HG02763 (cell line): ENCODE measurements around the gene CSNK2A3.
"Not testable (repeated sequence)": the region's sequence is repeated elsewhere in the genome, so short reads cannot be mapped to it uniquely, and the experiment has no call there.

ENCODE experiments used
- ATAC-seq: cut with Tn5 transposase; IDR thresholded peaks from one replicate; pipeline ENCODE4 v1.9.1; 2021; ENCODE audit warnings: mild to moderate bottlenecking, moderate library complexity; ENCODE audit not compliant: unreplicated experiment

CSNK2A3 gene

GRCh38 chr11:11380340-11380739 is 27.3 kb upstream of the CSNK2A3 start:
- ATAC-seq = no peak

DNA sequence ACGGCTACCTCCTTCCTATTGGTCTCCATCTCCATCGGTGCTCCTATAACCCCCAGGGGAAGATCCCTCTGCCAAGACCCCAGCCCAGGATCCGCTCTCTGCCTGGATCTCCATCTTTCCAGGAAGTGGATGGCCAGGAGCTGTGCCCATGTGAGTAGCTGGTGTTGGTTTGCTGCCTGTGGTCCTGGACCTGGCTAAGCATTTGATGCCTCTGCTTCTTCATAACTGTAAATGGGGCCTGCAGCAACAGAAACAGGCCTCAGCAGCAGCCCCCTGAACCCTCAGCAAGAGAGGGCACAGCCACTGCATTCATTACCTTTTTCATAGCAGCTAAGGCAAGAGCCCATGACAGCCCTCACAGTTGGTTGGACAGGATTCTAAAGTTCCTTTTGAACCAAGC is 26.6 kb upstream of the CSNK2A3 start:
- no peak for ATAC-seq

DNA sequence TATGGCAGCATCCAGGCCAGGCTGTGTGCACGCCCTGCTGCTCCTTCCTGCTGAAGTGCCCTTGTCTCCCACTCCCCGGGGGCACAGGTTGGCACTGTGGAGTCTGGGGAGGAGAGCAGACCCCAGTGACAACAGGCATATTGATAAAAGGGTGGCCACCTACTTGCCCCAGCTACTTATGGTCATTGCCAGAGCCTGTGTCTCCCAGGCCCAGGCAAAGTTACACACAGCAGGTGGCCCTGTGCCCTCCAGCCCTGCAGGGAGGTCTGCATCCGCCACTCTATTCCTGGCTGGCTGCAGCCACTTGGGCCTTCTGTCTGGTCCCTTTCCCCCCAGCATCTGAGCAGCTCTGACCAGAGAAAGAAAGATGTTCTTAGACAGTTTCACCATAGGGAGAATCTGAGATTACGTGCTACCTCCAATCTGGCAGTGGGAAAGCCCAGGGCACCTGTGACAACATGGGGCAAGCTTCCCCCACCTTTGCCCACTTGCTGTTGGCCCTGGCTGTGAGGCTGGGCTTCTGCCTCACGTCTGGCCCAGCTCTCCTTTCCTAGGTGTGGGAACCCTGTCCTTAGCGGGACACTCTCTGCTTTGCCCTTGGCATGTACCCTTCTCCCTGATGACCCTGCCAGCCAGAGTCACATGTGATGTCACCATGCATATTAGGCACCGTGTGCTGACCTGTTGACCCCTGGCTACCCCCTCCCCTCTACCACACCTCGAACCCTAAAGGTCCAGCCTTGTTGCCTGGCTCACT is 25.3 kb upstream of the CSNK2A3 start:
- ATAC-seq = no peak

DNA sequence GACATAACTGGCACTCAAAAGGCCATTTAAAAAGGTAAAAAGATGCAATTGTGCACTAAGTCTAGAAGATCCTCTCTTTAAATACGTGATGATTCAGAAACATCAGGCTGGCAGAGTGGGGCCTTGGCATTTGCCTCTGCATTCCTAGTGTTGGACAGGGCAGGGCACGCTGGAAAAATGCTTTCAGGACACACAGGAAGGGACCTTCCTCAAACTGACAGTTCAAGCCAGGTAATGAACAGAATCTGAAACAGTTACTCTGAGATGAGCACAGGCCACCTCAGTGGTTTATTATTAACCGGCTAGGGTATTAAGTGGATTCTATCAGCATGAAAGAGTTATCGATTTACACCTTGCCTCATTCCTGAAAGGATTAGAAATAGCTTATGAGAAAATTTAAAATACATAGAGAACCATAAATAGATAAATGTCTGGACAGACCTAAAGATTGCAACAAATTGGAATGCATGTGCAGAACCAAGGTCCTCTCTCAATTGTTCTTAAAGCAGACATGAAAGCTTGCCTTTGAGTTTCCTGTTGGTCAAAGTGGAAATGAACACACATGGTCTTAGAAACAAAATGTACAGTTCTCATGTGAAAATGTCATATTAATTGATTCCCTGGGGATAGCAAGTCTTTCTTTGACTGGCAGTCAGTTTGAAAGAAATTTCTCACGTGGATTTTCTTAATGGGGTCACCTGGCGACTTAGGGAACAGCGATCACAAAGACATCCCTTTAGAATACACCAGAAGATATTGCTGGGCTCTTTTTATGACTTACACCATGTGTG is 21.5 kb upstream of the CSNK2A3 start:
- no peak for ATAC-seq

DNA sequence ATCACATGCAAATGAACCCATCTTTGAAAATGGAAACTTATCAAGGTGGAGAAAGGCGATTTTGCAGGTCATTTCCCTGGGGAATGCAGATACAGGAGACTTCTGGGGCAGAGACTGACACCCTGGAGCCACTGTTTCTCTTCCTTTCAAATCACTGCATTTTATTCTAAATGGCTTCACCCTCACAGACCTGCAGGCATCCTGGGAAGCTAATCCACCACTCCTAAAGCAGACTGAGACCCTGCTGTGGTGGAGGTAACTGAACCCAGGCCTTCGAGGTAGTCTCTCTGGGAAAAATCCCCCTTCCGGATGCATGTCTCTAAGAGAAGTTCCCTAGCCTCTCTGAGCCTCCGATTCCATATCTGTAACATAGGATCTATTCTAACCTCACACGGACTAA is 20.9 kb upstream of the CSNK2A3 start:
- ATAC-seq = no peak

DNA sequence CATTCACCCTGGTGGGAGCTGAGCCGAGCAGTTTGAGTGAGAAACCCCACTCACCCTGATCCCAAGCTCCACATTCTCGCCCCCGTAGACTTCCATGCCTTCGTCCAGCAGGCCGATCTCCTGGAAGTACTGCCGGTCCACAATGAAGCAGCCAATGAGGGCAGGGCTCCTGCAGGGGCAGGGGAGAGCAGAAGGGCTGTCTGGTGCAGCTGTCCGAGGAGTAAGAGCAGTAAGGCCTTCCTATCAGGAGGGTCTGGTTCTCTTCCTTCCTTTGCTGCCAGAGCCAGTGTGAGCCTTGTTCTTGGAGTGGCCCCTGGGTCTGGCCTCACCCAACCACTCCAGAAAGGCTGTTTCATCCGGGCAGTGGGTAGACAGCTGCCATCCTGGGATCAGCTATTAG is 19.4 kb upstream of the CSNK2A3 start:
- ATAC-seq = no peak

DNA sequence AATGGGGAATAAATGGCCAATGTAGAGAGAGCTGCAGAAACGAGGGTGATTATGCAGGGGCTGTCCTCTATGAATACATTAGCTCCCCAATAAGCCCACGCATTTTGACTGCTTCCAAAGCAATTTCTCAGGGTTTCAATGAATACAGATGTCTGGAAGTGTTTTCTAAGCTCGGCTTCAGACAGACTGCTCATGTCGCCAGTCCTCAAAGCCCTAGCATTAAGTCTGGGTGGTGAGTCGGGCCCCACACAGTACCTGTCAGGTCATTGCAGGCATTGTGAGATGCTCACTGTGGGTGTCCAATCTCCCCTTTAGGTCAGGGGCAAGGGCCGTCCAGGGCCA is 17.9 kb upstream of the CSNK2A3 start:
- ATAC-seq = no peak

DNA sequence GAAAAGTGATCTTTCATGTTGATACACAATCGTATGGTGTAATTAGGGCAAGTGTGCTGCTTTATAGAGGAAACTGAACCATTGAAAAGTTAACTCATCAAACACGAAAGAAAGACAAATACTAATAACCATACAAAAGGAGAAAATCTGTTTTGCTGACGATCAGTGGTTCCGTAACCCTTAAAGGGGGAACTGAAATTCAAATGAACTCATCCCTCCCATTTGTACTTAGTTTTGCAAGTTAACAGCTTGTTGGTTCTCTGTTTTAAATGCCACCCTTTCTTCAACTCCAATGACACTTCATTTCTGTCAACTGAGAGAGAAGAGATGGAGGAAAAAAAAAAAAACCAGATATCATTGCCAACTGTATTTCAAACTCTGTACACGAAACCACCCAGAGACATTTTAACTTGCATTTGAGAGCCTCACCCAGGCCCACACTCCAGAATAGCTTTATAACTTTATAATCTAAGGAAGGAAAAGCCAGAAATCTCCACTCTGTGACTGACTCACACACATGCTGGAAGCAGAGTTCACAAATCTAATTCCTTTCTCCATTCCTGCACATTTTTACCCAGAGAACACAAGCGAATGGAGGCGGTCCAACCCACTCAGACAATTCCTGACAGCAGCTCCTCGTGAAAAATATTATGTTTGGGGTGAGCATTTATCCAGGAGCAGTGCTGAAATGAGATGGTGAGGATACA is 17.4 kb upstream of the CSNK2A3 start:
- ATAC-seq = no peak

GRCh38 chr11:11366793-11367192 is 13.7 kb upstream of the CSNK2A3 start:
- no peak for ATAC-seq

- ATAC-seq = no peak
Measured at GRCh38 chr11:11363674-11364073, 10.6 kb upstream of the CSNK2A3 start.

DNA sequence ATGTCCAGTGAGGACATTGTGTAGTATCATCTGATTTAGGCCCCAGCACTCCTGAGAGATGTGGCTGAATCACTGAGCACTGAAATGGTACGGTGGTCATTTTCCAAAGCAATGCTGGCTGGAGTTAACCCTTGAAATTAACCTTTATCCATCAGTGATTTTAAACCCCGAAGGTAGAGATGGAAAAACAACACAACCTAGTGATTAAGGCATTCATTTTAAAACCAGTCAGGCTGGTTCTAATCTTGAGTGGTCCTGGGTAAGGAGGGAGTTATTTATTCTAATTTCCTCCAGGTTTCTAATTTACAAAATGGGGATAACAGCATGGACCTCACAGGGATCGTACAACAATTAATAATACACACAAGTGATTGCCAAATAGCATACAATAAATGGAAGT is 6.6 kb upstream of the CSNK2A3 start:
- ATAC-seq = no peak

DNA sequence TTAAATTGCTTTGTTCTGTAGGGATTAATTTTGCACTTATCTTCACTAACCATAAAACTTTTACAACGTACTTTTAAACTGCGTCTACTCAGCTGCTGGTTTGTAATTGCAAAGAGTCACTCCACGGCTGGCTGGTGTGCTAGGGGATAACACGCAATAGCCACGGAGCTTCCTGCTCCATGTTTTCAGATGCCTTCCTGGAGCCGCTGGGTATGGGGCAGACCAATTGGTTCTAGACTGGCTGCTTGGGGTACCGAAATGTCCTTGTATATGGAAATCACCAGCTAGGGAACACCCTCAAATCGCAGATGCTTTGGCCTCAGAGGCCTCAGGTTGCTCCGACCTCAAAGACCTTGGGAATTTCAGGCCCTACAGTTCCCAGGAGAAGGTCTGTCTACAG is 3.8 kb upstream of the CSNK2A3 start:
- ATAC-seq = no peak

- ATAC-seq = not testable (repeated sequence)
Measured at GRCh38 chr11:11351851-11352250, 1.2 kb downstream of the CSNK2A3 start.

- no peak for ATAC-seq
Measured at GRCh38 chr11:11351042-11351586, 1.9 kb downstream of the CSNK2A3 start.

GRCh38 chr11:11349870-11350337 is 3.1 kb downstream of the CSNK2A3 start:
- no peak for ATAC-seq

GRCh38 chr11:11349106-11349825 is 3.8 kb downstream of the CSNK2A3 start:
- no peak for ATAC-seq

- ATAC-seq = no peak
Measured at GRCh38 chr11:11348303-11348702, 4.7 kb downstream of the CSNK2A3 start.

DNA sequence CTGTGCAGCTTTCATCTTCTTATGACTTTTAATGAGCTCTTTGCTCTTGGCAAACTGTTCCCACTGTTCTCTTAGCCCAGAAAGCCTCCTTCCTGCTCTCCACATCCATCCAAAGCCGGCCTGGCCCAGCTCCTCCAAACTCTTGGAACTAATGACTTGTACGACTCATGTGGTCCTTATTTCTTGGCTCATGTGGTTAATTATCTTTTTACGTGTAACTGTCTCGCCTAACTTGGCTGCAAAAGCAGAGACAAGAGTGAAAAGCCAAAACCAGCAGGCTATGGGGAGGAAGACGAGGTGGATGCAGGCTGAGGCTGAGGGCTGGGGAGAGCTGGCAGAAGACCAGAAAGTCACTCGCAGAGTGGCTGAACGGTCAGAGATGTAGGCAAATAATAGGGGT is 5.5 kb downstream of the CSNK2A3 start:
- no peak for ATAC-seq

- ATAC-seq = no peak
Measured at GRCh38 chr11:11346303-11346702, 6.7 kb downstream of the CSNK2A3 start.

- ATAC-seq = no peak
Measured at GRCh38 chr11:11345099-11345498, 8.0 kb downstream of the CSNK2A3 start.

DNA sequence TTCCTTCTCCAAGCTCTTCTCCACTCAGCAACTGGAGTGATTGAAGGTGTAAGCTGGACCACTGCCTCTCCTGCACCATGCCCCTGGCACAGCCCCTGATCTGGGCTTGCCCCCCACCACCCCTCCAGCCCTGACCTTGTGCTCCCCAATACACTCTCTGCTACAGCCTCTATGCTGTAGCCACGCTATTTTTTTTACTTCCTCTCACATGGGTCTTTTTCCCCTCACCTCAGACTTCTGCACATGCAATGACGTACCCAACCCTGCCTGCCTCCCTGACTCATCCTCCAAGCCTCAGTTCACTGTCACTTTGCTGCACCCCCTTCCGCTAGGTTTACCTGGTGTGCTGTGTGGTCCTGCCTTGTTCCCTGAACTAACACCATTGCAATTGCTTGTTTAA is 9.0 kb downstream of the CSNK2A3 start:
- no peak for ATAC-seq
